CD4-positive, alpha-beta T cell treated with Interleukin-2 at 100 ng/mL for 4 hours (primary cell): ENCODE measurements around the gene SLC1A2.

Experiments used
- DNase-seq: peaks from one replicate; pipeline ENCODE4 v3.0.0-alpha.2; 2020; ENCODE audit warnings: low spot score

Gene SLC1A2

DNA sequence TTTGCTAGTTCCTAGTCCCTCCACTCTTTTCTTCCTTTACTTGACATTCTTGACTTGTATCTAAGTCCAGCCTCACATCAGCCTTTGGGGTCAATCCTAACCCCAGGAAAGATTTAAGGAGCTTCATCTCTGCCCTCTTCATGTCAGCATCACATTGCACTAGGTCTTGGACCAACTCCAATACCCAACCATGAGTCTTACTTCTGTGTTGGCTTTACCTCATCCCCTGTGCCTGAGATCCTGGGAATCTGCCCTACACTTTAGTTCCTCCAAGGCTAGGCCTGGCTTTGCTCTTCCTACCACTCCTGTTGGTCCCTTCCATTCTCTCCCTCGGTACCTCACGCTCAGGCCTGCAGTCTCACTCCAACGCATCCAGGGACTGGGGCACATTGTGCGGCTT lies 117.0 kb downstream of the SLC1A2 start:
- no peak for DNase-seq

DNA sequence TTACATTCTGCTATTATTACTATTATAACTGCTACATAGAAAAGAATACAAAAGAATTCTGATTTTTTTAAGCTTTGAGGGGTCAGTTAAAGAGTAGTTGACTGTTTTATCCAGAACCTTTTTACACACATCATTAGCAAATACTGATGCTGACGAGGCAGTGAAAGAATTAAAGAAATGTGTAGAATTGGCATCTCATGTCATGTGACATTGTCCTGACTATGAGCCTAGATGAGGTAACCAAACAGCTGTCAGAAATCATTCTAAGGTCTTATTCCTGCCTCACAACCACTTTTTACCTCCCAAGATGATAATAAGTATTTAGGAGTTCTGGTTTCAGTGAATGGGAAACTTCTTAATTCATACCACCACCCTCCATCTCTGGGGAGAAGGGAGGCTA lies 121.0 kb downstream of the SLC1A2 start:
- no peak for DNase-seq

DNA sequence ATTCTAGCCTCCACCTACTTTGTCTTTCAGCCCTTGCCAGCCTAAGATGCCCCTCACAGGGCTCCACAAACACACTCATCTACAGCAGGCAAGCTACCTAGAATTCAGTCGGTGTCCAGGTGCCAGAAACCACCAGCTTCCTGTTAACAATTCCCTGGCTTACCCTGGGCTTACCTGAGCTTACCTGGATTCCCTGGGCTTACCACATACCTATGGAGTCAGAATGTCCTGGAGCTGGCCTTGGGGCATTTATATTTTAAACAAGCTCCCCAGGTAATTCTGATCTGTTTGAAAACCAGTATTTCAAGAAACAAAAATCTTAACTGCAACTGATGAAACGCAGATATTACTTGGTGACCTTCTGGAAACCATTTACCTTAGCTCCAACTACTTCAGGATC lies 123.6 kb downstream of the SLC1A2 start:
- DNase-seq, result no peak

DNA sequence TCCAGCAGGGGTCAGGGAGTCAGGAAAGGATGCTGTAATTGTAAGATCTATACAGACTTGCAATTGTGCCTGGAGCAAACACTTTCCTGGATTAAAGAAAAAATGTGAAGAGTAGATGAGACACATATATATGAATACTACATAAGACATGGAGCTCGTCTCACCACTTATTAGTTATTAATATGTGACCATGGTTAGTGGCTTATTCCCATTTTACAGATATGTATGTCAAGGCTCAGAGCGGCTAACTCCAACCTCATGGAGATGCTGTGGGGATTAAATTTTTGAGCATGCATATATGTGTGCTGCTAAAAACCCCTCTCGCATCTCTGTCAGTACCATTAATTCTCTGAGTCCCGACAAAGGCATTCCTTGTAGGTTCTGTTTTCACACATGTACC lies 125.7 kb downstream of the SLC1A2 start:
- DNase-seq, result no peak

DNA sequence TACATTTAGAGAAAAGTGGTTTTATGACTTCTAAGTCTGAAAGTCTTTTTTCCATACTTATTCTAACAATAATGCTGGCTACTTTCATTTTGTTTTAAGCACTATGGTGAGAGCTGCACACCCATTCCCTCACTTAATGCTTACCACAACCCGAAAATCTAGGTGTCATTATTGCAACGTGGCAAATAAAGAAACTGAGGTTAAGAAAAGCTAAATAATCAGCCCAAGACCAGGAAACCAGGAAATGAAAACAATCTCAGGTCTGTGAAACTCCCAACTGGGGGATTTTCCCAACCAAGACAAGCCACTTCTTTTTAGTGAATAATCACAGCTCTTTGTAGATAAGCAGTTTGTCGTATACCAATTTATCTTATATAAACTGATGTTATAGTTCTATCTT lies 126.3 kb downstream of the SLC1A2 start:
- no peak for DNase-seq

DNA sequence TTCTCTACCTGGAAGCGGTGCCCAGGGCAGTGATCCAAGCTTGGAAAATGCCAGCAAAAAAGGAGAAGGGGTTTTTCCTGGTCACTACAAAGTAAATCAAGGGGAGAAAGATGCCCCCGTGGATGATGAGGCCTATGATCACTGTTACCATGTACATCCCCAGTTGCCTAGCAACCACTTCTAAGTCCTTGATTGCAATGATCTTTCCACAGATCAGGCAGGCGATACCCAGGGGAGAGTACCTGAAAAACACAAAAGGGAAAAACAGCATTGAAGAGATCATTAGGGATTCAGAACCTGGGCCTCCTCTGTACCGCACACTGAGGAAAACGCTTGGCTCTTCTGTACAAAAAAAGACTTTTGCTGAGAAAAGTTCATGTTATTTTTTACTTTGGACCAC lies 127.1 kb downstream of the SLC1A2 start:
- no peak for DNase-seq

DNA sequence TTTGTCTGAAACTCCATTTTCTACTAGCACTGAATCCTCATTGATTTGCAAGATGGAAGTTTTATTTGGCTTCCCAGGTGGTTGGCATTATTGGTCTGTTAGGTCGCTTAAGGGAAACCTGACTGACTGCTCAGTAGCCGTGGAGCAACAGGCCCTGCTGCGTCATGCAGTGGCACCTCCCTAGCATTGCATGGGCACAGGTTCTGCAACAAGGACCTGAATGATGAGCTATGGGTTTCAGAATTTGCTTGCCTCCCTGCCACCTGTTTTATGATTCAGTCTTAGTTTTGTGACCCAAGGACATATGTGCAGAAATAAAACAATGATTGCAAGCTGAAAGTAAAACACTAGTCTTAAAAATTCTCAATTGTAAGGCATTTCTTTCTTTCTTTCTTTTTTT lies 128.5 kb downstream of the SLC1A2 start:
- DNase-seq, result no peak

DNA sequence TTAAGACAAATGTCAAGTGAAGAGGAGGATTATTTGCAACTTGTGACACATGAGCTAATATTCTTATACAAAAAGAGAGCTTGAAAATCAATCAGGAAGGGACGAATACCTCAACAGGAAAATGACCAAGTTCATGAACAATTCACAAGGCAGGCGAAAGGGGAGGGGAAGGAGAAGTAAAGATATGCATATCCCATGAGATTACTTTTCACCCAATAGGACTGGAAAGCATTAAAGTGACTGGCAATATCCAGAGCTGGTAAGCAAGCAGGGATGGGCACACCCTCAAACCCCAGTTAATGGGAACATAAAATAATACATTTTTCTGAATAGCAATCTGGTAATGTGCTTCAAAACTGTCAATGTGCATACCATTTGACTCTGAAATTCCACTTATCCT lies 129.5 kb downstream of the SLC1A2 start:
- DNase-seq, result no peak

DNA sequence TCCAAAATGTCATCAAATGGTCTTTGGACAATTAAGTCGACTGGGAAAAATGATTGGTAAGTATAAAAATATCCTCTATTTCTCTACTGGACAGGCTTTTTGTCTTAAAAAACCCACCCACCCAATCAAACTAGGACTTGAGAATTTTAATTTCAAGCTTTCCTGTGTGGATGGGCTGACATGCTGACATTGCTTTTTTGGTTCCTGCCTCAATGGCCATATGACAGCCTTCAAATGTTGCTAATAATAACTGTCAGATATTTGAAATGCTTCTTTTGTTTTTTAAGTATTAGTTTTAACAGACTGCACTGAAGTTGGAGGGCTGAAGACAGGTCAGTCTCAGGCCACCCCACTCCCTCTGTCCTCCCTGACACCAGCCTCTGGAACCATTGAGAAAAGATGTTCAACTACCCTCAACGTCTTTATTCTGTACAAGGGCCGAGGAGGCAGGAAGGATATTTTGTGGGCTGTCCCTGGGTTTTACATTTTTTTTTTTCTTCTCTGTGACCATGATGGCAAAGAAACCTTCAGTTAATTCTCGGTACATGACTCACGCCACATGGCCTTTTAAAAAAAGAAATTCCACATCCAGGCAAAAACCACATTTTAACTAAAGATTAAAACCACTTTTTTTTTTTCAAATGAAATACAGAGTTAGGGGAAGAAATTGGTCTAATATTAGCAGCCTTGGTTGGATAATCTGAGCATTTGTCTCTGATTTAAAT lies 130.4 kb downstream of the SLC1A2 start:
- DNase-seq, result peak; percentile 30

DNA sequence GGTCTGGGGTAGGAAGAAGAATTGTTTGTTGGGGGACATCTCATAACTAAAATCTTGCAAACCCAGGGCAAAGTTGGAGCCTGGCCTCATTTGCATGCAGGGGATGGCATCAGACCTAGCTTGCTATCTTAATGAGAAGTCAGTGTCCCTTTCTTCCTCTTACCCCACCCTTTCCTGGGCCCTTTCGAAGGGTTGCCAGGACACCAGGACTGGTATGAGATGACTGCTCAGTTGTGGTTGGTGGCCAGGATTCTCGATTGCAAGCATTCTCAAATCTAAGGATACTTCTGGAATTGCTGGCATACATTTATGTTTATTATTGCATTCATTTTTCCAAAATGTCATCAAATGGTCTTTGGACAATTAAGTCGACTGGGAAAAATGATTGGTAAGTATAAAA lies 131.0 kb downstream of the SLC1A2 start:
- DNase-seq, result no peak

DNA sequence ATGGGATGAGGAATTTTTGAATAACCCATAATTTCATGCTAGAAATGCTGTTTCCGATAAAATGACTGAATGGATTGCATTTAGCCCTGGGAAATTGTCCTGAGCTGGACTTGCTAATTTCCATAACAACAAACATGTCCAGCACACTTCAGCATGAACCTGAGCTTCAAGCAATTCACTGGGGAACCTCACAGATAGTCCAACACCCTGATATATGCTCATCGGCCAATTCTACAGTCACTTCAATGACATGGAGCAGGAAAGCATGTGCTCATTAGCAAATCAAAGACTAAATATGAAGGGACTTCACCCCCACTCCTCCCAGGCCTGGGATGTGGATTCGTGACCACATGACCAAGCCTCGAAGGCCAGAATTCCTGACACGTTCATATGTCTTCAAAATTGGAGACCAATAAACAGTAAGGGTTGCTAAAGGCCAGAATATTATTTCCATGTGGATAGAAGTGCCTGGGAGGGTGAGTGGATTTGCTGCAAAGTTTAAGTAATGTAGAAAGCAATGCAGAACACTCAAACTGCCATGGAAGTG lies 131.9 kb downstream of the SLC1A2 start:
- no peak for DNase-seq

DNA sequence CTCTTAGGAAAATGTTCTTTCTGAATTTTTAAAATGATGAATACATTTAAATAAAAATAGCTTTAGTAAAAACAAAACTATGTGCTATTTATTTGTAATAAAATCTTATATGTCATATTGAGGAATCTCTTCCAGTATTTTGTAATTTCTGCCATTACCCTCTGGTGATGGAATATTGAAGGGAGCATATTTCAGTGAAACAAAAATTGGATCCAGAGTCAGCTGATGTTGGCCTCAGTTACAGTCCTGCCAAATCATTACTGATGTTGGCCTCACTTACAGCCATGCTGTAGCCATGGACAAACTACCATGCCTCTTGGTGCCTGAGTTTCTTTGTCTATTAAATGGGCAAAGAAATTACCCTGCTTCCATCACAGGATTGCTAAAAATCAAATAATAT lies 133.2 kb downstream of the SLC1A2 start:
- DNase-seq, result no peak

DNA sequence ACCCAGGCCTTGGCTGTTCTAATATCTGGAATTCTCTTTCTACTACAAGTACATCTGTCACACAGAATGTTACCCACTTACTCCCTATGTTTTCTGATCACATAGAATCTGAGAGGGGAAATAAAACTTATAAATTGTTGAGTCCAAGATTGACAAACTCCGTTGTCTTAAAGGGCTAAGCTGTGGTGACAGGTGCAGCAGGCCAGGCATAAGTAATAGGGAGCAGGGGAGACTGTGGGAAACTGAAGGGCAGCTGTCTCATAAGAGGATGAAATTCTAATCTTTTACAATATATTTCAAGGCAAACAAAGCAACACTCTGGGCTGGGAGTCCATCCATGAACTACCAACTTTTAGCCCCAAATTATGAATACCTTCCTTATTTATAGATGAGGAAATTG lies 133.9 kb downstream of the SLC1A2 start:
- DNase-seq, result no peak

DNA sequence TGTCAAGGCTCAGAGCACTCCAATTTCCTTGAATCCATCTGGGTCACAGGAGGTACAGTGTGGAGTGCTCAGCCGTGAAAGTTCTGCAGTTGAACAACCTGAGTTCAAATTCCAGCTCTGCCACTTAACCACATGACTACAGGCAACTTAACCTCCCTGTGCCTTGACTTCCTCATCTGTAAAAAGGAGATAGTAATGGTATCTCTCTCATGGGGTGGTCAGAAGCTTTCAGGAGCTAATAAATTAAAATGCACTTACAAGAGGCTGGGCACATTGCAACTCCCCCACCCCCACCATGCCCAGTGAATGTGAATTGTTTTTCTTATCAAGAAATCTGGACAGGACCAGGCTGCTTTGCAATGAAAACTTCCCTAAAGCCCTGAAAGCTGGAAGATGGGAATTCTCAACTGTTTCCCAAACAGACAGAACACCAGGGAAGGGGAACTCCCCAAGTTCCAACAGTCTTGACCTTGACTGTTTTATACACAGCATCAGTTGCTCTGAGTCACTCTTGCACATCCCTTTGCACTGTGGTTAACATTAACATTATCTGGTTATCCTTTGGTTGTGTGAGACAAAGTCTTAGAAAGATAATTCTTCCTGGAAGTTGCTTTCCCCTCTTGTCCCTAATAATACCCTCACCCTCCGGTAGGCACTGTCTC lies 137.0 kb downstream of the SLC1A2 start:
- DNase-seq, result no peak

DNA sequence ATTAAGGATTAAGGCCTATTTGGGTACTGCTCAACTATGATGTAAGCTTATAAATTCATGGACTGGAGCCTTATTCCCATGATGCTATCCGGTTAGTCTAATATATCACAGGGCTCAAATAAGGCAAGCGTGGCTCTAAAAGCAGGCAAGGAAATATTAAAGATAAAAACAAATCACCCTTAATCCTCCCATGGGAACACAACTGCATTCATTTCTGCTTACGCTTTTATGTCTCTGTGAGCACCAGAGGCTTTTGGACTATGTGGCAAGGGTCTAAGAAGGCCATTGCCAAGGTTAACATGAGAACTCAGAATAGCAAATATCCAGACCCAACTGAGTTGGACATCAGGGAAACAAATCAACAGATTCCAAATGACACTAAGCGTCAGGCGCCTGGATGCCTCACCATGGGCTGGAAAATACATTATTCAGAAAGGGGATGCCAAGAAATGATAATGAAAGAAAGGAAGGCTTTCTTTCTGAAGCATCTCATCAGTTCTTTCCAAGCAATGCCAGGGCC lies 138.1 kb downstream of the SLC1A2 start:
- DNase-seq, result no peak

DNA sequence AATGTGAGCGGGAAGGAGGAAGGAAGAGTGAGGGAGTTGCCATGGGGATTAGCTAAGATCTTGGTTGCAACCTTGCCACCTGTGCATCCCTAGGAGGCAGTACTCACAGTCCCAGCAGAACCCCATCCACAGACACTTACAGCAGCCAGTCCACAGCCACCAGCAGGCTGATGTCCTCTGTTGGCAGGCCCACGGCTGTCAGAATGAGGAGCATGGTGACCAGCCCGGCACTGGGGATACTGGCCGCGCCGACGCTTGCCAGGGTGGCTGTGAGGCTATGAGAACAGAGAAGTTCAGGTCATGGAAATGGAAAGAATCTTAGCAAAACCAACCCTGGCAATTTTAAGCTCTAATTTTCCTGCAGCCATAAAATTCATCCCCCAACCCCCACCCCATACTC lies 138.6 kb downstream of the SLC1A2 start:
- DNase-seq, result no peak

DNA sequence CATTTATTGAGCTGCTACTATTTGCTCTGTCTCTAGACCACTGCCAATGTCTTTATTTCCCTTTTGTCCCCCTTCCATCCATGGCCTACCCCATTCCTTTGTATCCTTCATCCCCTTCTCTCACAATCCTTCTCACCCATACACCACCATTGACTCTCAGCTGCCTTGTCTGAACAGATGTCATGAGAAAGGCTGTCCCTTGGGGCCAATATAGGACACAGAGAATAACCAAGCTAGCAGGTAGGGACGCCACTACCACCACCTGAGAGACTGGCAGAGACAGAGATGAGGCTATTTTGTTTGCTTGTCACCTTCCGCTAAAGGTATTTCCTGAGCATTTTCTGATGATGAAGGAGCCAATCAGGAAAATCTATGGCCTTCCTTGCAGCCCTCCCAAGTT lies 141.5 kb downstream of the SLC1A2 start:
- no peak for DNase-seq

DNA sequence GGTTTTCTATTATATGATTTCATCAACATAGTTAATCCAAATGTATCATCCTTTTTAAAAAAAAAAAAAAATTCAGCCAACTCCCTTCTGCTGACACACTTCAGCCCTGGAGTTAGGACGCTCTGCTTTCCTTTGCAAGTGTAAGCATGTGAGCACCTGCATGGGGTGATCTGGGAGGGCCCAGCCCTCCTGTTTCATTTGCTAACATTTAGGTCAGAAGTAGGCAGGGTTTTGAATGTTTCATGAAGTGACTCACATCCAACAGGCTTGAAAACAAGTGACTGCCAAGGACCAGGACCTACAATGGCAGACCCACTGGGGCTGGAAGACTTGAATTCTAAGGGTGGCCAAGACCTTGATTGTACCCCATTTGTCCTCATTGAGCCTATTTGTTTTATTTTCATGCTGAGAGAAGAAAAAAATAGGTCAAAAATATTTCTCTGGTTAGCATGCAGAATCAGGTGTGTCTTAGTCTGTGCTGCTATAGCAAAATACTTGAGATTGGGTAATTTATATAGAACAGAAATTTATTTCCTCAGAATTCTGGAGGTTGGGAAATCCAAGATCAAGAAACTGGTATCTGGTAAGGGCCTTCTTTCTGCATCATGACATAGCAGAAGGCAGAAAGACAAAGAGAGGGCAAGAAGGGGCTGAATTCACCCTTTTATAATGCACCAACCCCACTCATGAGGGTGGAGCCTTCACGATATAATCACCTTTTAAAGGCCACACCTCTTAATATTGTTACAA lies 142.8 kb downstream of the SLC1A2 start:
- peak; percentile 19 for DNase-seq

DNA sequence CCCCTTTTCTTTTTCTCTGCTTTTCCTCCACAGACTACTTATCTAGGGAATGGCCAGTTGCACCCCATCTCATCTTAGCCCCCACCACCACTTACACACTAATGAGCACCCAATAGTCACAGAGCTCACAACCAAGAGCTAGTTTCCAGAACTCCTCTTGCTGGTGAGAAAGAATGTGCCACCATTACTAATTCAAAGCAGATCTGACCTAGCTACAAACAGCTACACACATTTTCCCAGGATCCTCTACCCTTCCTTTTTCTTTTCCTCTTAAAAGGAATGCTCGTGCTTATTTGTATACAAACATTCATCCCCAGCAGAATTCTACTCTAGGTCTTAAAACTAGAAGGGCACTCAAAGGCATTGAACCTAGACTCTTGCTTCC lies 143.6 kb downstream of the SLC1A2 start:
- DNase-seq, result no peak

DNA sequence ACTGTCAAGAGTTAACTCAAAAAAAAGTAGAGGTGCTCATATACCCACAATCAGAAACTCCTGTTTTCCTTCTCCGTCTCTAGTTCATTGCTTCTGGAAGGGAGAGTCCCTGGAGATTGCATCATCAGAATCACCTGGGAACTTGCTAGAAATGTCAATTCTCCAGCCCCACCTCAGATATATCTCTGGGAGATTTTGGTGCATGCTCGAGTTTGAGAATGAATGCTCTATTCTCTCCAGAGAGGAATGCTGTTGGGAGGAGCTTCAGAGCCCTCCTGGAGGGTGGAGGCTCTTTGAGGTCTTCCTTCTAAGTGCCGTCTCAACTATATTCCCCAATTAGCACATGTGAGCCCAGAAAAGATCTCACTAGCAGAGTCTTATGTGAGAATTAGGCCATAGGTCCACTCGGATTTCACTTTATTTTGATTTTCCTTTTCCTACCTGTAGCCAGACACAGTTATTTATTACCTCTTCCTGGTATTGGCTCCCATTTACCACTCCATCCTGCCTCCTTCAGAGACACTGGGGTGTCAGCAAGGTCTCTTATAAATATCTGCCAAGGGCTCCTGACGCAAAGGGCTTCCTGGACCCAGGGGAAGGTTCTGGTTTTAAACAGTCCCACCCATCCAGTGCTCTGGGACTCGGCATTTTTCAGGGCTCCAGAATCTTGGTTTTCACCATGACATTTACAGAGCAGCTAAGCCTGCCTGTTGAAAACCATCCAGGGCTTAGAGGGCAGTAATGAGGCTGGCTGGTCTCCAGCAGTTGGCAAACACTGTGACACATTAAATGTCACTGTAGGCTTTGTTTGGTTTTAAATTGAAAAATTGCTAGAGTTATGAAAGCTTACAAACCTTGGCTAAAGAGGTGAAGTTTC lies 144.2 kb downstream of the SLC1A2 start:
- no peak for DNase-seq

DNA sequence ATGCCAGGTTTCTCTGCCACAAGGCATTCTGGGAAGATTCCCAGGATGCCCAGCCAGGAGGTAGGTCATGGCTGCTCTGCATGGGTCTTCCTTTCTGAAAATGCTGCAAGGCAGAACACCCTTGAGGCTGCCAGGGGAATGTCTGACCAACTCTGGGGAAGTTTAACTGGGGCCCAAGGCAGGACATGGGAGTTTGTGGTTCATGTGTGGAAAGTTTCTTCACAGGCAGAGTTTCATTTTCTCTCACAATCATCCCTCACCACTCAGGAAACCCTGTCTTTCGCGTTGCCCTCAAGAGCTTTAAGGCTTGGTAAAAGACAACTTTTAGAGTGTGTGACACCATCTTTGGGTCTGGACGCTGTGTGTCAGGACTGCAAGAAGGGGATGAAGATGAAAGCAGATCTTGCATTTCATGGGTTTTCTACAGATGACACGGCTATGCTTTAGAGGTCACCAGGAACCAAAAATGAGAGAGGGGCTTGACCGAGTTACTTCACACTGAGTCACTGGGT lies 146.9 kb downstream of the SLC1A2 start:
- peak; percentile 59 for DNase-seq

DNA sequence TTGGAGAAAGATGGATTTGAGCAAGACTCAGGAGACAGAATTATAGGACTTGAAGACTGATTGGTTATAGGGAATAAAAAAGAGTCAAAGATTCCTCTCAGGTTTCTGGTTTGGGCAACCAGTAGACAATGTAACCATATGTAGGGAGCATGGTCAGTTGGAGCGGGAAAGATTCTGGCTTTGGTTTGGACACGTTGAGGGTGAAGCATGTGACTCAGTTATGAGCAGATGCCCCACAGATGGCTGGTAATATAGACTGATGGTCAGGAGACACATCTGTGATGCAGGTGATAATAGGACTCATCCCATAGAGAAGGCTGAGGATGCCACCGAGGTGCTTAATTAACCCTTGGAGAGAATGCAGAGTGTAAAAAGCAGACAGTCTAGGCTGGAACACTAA lies 148.3 kb downstream of the SLC1A2 start:
- DNase-seq, result no peak
